ENCODE measurements around the gene DNAJC8. TPM values are rescaled to one million over a fixed set of nuclear protein-coding genes. Genes with fewer than 3 reads are reported as not detected.

Gene DNAJC8
- total RNA-seq, 1 donor from 2014 or later: 103 TPM

- Mint-ChIP-seq H3K27me3 (no peaks in the 10 kb centered on the region), H3K36me3 (ENCODE audit: low read depth) (no peaks in the 10 kb centered on the region), H3K27ac (peak overlapping the region; percentile 87), H3K4me1 (peaks cover 91% of the 10 kb centered on the region), H3K4me3 (peak overlapping the region; percentile 52), H3K9me3 (no peaks in the 10 kb centered on the region)
- ChIA-PET CTCF (interaction anchor here (0.6 to 1.4 kb wide), 4 partner anchors 25 to 87 kb away, joined by 3 to 9 read pairs (median 3); no protein-coding TSS in a partner anchor), POLR2A (interaction anchor here (0.6 to 2.8 kb wide), 17 partner anchors 8 to 1344 kb away, joined by 3 to 30 read pairs (median 5); partner anchors contain the start of genes EYA3 and MED18)
- intact Hi-C loops (cut with micrococcal nuclease): no loop called here
- ATAC-seq (ENCODE audit: low read depth): peak; percentile 14
- TF ChIP-seq CTCF (IDR thresholded peaks at IDR 0.05): no peak
- no peak for DNase-seq
Observed at GRCh38 chr1:28173151-28173979, 59.5 kb downstream of the DNAJC8 start.

GRCh38 chr1:28172713-28173150 is 60.1 kb downstream of the DNAJC8 start:
- Mint-ChIP-seq H3K36me3 (ENCODE audit: low read depth) (no peaks in the 10 kb centered on the region), H3K9me3 (no peaks in the 10 kb centered on the region), H3K4me1 (peaks cover 90% of the 10 kb centered on the region), H3K4me3 (peak overlapping the region; percentile 73), H3K27me3 (no peaks in the 10 kb centered on the region), H3K27ac (peak overlapping the region; percentile 87)
- ChIA-PET CTCF (interaction anchor here (0.9 to 1.4 kb wide), 3 partner anchors 25 to 87 kb away, joined by 3 to 9 read pairs (median 3); no protein-coding TSS in a partner anchor), POLR2A (interaction anchor here (0.6 to 2.8 kb wide), 19 partner anchors 10 to 1344 kb away, joined by 3 to 30 read pairs (median 4); partner anchors contain the start of genes EYA3 and MED18)
- TF ChIP-seq CTCF (IDR thresholded peaks at IDR 0.05): no peak
- DNase-seq: peak; percentile 47
- intact Hi-C loops (cut with micrococcal nuclease): loop anchor here (1.0 kb wide), 2 partner anchors 28 to 81 kb away; no protein-coding TSS in a partner anchor
- ATAC-seq (ENCODE audit: low read depth): peak; percentile 66

- Mint-ChIP-seq H3K27ac (peak overlapping the region; percentile 76), H3K4me3 (peak overlapping the region; percentile 46), H3K9me3 (no peaks in the 10 kb centered on the region), H3K27me3 (no peaks in the 10 kb centered on the region), H3K36me3 (ENCODE audit: low read depth) (no peaks in the 10 kb centered on the region), H3K4me1 (peaks cover 75% of the 10 kb centered on the region)
- no peak for DNase-seq
- intact Hi-C loops (cut with micrococcal nuclease): no loop called here
- ATAC-seq (ENCODE audit: low read depth): peak; percentile 14
- no peak for TF ChIP-seq CTCF (IDR thresholded peaks at IDR 0.05)
- POLR2A ChIA-PET: interaction anchor here (0.9 to 2.1 kb wide), 3 partner anchors 38 to 80 kb away, joined by 3 to 9 read pairs (median 3); no protein-coding TSS in a partner anchor
- CTCF ChIA-PET: interaction anchor here (0.7 to 1.1 kb wide), 2 partner anchors 44 to 80 kb away, joined by 3 to 5 read pairs; no protein-coding TSS in a partner anchor
Observed at GRCh38 chr1:28171246-28171645, 61.6 kb downstream of the DNAJC8 start.

- no peaks in the 10 kb centered on the region for H3K36me3 Mint-ChIP-seq (ENCODE audit: low read depth)
- ChIA-PET POLR2A (interaction anchor here (0.6 to 1.5 kb wide), 10 partner anchors 9 to 1857 kb away, joined by 3 to 5 read pairs (median 4); no protein-coding TSS in a partner anchor), CTCF (interaction anchor here (1.0 to 1.1 kb wide), 2 partner anchors 79 to 82 kb away, joined by 3 to 5 read pairs; partner anchors contain the start of gene EYA3)
- H3K4me1 Mint-ChIP-seq: peaks cover 64% of the 10 kb centered on the region
- intact Hi-C loops (cut with micrococcal nuclease): no loop called here
- no peak for ATAC-seq (ENCODE audit: low read depth)
- no peak overlapping the region for H3K4me3 Mint-ChIP-seq
- H3K27me3 Mint-ChIP-seq: no peaks in the 10 kb centered on the region
- no peak for TF ChIP-seq CTCF (IDR thresholded peaks at IDR 0.05)
- no peak overlapping the region for H3K27ac Mint-ChIP-seq
- peaks cover 2% of the 10 kb centered on the region for H3K9me3 Mint-ChIP-seq
- no peak for DNase-seq
Observed at GRCh38 chr1:28170001-28170596, 62.7 kb downstream of the DNAJC8 start.

Measured in activated B cell treated with CpG ODN at 0.5 μM for 24 hours (primary cell).